GM13977 (cell line): ENCODE measurements around the gene ACTN4.

Experiments
- DNase-seq: peaks from one replicate; pipeline ENCODE4 v3.0.0; 2012; ENCODE audit warnings: low spot score
- in situ Hi-C: fragments of 300-500 bp; cut with MboI; formaldehyde crosslinking; loops from one replicate; pipeline ENCODE4 v1.12.0; 2022; ENCODE audit warnings: low sequenced_read_pairs, low pct_unique_long_range_greater_than_20kb, mixed read lengths, inconsistent platforms; ENCODE audit not compliant: unreplicated experiment
- TF ChIP-seq, protein P1 (sequence below): IDR thresholded peaks from 2 replicates; pipeline ENCODE4 v1.5.1; 2012; ENCODE audit warnings: mild to moderate bottlenecking, control low read depth; ENCODE audit not compliant: insufficient read depth; ENCODE audit errors: extremely low read depth, missing control alignments

The ACTN4 gene

DNA sequence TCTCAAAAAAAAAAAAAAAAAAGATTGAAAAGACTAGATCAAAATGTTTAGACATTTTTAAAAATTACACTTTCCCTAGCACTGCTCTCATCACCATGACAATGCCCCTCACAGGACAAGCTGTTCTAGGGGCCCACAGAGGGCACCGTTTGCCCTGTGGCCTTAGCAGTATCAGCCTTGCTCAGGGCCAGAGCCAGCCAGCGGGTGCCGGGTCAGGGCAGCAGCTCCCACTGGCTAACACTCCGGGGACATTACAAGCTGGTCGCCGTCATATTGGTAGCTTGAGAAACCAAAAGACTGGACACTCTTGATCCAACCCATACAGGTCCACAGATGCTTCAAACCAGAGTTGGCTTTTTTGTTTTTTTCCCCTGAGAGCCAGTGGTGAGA lies 78.8 kb downstream of the ACTN4 start:
- in situ Hi-C loops, result loop anchor here (25.0 kb wide), 1 partner anchor 186 kb away; the partner anchor contains the start of gene CCER2
- DNase-seq, result no peak
- TF ChIP-seq, protein P1, sequence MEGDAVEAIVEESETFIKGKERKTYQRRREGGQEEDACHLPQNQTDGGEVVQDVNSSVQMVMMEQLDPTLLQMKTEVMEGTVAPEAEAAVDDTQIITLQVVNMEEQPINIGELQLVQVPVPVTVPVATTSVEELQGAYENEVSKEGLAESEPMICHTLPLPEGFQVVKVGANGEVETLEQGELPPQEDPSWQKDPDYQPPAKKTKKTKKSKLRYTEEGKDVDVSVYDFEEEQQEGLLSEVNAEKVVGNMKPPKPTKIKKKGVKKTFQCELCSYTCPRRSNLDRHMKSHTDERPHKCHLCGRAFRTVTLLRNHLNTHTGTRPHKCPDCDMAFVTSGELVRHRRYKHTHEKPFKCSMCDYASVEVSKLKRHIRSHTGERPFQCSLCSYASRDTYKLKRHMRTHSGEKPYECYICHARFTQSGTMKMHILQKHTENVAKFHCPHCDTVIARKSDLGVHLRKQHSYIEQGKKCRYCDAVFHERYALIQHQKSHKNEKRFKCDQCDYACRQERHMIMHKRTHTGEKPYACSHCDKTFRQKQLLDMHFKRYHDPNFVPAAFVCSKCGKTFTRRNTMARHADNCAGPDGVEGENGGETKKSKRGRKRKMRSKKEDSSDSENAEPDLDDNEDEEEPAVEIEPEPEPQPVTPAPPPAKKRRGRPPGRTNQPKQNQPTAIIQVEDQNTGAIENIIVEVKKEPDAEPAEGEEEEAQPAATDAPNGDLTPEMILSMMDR, result no peak

DNA sequence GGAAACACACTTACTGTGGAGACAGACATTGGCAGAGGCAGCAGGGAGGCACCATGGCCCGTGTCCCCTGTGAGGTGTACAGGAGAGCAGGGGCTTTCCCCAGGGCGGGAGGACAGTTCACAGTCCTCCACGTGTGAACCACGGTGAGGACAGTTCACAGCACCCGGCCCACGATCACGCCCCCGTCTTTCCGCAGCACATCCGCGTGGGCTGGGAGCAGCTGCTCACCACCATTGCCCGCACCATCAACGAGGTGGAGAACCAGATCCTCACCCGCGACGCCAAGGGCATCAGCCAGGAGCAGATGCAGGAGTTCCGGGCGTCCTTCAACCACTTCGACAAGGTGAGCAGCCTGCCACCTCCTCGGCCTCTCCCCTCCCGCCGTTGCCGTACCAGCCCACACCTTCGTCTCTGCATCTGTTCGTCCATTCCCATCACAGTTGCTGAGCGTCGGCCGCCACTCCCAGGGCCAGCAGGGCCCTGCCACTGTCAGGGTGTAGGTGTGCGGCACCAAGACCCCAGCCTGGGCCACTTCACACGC lies 79.4 kb downstream of the ACTN4 start:
- TF ChIP-seq, protein P1, result no peak
- DNase-seq, result no peak
- in situ Hi-C loops, result loop anchor here (25.0 kb wide), 1 partner anchor 185 kb away; the partner anchor contains the start of gene CCER2

DNA sequence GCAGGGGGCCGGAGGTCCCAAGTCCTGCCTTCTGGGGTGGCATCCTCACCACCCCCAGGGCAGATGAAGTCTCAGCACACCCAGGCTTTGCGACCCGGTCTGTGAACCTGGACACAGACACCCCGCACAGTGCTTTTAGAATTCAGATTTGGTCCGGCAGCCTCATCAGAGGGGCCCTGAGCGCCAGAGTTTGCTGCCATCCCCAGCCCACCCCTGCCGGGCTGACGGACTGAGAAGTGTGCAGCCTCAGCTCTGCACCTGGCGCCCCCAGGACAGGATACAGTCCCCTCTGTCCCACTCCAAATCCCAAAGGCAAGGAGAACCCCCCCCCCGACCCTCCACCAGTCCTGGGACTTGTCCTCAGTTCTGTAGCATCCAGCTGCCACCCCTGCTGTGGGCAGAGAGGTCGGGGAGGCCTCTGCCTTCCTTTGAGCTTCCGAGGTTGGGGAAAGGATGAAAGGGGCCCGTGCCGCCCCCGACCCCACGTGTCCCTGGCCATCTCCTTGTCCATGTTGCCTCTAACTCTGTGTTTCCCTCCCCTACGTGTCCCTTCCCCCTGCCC lies 79.9 kb downstream of the ACTN4 start:
- in situ Hi-C loops, result loop anchor here (25.0 kb wide), 1 partner anchor 185 kb away; the partner anchor contains the start of gene CCER2
- DNase-seq, result no peak
- TF ChIP-seq, protein P1, result no peak

DNA sequence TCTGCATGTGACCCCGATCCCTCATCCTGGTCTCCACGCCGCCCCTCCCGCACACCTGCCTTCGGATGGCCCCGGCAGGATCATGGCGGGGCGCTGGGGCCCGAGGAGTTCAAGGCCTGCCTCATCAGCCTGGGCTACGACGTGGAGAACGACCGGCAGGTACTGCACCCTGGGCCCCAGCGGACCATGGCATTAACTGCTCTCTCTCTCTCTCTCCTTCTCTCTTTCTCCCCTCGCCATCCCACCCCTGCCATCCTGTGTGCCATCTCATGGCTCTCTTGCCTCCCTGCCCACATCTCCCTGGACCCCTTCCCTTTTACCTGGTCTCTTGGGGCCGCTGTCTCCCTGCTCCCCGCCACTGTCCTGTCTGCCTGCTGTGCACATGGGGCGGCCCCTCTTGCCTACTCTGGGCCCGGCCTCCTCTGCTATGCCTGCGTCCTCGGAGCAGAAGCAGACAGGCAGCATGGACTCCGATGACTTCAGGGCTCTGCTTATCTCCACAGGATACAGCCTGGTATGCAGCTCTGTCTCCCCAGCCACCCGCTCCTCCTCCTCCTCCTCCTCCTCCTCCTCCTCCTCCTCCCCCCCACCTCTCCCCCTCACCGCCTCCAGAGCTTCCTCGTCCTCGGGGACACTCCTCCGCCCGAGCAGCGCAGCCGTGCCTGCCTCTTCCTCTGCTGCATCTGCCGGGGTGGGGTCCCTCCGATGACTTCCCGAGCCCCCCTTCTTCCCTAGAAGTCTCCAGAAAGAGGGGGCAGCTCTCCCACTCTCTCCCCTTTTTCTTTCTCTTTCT lies 80.6 kb downstream of the ACTN4 start:
- no peak for DNase-seq
- in situ Hi-C loops, result loop anchor here (25.0 kb wide), 1 partner anchor 184 kb away; the partner anchor contains the start of gene CCER2
- TF ChIP-seq, protein P1, result no peak

DNA sequence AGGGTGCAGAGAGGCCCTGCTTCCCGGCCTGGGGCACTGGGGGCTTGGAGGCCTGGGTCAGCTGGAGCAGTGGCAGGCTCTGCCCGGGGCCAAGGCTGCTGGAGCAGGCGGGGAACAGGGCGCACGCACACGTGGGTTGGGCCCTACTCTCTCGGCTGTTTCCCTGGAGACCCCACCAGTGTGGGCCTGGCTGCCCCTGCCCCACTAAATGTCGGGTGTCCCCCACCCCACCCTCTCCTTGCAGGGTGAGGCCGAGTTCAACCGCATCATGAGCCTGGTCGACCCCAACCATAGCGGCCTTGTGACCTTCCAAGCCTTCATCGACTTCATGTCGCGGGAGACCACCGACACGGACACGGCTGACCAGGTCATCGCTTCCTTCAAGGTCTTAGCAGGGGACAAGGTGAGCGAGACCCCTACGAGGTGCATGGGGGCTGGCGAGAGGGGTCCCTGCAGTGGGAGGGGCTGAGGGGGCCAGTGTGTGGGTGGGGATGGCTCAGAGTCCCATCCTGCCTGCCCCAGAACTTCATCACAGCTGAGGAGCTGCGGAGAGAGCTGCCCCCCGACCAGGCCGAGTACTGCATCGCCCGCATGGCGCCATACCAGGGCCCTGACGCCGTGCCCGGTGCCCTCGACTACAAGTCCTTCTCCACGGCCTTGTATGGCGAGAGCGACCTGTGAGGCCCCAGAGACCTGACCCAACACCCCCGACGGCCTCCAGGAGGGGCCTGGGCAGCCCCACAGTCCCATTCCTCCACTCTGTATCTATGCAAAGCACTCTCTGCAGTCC lies 81.5 kb downstream of the ACTN4 start:
- DNase-seq, result no peak
- in situ Hi-C loops, result loop anchor here (25.0 kb wide), 1 partner anchor 183 kb away; the partner anchor contains the start of gene CCER2
- TF ChIP-seq, protein P1, result no peak

DNA sequence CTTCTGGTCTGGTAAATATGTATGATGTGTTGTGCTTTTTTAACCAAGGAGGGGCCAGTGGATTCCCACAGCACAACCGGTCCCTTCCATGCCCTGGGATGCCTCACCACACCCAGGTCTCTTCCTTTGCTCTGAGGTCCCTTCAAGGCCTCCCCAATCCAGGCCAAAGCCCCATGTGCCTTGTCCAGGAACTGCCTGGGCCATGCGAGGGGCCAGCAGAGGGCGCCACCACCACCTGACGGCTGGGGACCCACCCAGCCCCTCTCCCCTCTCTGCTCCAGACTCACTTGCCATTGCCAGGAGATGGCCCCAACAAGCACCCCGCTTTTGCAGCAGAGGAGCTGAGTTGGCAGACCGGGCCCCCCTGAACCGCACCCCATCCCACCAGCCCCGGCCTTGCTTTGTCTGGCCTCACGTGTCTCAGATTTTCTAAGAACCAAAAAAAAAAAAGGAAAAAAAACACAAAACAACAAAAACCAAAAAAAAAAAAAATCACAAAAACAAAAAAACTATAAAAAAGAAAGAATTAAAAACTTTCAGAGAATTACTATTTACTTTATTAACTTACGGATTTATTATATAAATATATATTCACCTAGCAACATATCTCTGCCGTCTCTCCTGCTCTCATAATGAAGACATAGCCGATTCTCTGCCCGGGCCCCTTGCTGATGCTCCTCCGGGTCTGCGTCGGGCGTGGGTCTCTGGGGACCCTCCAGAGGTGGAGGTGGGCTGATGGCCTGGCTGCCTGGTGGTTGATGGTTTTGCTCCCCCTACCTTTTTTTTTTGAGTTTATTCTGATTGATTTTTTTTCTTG lies 82.4 kb downstream of the ACTN4 start:
- in situ Hi-C loops, result loop anchor here (25.0 kb wide), 1 partner anchor 182 kb away; the partner anchor contains the start of gene CCER2
- peak; percentile 79 for DNase-seq
- TF ChIP-seq, protein P1, result peak; percentile 95
